ENCODE measurements around the gene TIMM8B. TPM values are rescaled to one million over a fixed set of nuclear protein-coding genes. Genes with fewer than 3 reads are reported as not detected.
A peak's percentile ranks its signal among the peaks of the same experiment; 100 is the strongest.

Gene TIMM8B
- total RNA-seq, 1 experiment from 2014 or later, result 62.1 TPM

DNA sequence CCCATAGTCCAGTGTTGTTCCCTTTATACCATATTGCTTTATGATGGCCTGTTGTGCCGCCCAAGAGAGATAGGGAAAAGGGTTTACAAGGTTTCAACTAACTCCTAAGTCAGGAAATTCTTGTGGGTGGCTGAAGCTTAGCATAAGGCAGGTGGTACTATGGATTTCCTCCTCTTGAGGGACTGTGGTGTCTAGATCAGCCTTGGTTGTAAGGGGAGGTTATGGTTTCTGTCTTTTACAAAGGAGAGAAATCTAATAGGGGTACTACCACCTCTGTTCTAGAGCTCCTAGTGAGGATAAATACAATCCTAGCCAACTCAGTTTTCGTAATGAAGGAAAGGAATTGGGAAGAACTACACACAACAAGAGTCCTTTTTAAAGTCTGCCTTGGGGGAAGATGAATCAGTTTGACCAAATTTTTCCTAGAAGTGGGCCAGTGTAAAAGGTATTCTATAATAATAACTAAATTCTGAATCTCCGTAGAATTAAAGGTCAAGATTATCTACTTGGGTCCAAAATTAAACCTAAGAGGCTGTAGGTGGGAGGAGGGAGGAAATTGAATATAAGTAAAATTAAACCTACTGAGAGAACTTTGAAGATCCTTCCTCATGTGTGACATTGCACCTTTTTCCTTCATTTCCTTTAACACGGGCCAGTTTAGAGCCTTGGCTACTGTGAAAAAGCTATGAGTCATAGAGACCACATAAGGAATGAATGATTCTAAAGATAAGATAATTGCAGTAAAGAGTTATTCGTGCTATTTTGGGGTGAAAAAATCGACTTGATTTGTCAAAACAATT, 44.2 kb downstream of the TIMM8B start (continued):
- TF ChIP-seq CEBPB (IDR thresholded peaks at IDR 0.05; ENCODE audit: low read depth), result peak; percentile 61
- no peak for TF ChIP-seq ZNF274 (IDR thresholded peaks at IDR 0.05; ENCODE audit: low read depth, low read length)
- no peak for TF ChIP-seq YY1 (IDR thresholded peaks at IDR 0.05; ENCODE audit: extremely low read depth, insufficient replicate concordance, low read depth, low read length)
- TF ChIP-seq EGR1 (IDR thresholded peaks at IDR 0.05; ENCODE audit: low read depth), result no peak
- no peak for TF ChIP-seq ZFX (IDR thresholded peaks at IDR 0.05)

GRCh38 chr11:112037527-112037926, 49.0 kb downstream of the TIMM8B start:
- POLR2A ChIA-PET, result no interaction called here
- intact Hi-C loops (cut with micrococcal nuclease), result no loop called here
- BruUV-seq (replicated peaks), result no TSS peak
- no peak for DNase-seq (ENCODE audit: low read depth, low spot score)
- no peak overlapping the region for H3K9ac ChIP-seq (ENCODE audit: low read length)
- no peaks in the 10 kb centered on the region for H3K27me3 ChIP-seq (ENCODE audit: insufficient read depth, low read length)
- H3K9me3 ChIP-seq (ENCODE audit: control insufficient read depth in 1 of 2, insufficient read depth in 1 of 2, low read depth in 1 of 2, low read length in 2 of 2), result no peaks in the 10 kb centered on the region
- ATAC-seq, result no peak
- no peak overlapping the region for H3K4me3 ChIP-seq (replicated peaks in 1 of 2; ENCODE audit: low read depth in 1 of 2, low read length in 2 of 2)
- TF ChIP-seq YY1 (IDR thresholded peaks at IDR 0.05; ENCODE audit: extremely low read depth, insufficient replicate concordance, low read depth, low read length) (no peak), POLR2A (IDR thresholded peaks at IDR 0.05; ENCODE audit: borderline replicate concordance, extremely low read depth, insufficient read depth, insufficient read length) (no peak), SP1 (IDR thresholded peaks at IDR 0.05; ENCODE audit: low read depth) (no peak), EGR1 (IDR thresholded peaks at IDR 0.05; ENCODE audit: low read depth) (no peak), SRF (IDR thresholded peaks at IDR 0.05; ENCODE audit: low read depth) (no peak), JUND (IDR thresholded peaks at IDR 0.05) (no peak), TCF7L2 (IDR thresholded peaks at IDR 0.05; ENCODE audit: borderline replicate concordance, extremely low read depth, insufficient read depth, insufficient read length) (no peak)
- TF ChIP-seq, protein P1, sequence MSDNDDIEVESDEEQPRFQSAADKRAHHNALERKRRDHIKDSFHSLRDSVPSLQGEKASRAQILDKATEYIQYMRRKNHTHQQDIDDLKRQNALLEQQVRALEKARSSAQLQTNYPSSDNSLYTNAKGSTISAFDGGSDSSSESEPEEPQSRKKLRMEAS (IDR thresholded peaks at IDR 0.05), result no peak
- TF ChIP-seq, protein P2, sequence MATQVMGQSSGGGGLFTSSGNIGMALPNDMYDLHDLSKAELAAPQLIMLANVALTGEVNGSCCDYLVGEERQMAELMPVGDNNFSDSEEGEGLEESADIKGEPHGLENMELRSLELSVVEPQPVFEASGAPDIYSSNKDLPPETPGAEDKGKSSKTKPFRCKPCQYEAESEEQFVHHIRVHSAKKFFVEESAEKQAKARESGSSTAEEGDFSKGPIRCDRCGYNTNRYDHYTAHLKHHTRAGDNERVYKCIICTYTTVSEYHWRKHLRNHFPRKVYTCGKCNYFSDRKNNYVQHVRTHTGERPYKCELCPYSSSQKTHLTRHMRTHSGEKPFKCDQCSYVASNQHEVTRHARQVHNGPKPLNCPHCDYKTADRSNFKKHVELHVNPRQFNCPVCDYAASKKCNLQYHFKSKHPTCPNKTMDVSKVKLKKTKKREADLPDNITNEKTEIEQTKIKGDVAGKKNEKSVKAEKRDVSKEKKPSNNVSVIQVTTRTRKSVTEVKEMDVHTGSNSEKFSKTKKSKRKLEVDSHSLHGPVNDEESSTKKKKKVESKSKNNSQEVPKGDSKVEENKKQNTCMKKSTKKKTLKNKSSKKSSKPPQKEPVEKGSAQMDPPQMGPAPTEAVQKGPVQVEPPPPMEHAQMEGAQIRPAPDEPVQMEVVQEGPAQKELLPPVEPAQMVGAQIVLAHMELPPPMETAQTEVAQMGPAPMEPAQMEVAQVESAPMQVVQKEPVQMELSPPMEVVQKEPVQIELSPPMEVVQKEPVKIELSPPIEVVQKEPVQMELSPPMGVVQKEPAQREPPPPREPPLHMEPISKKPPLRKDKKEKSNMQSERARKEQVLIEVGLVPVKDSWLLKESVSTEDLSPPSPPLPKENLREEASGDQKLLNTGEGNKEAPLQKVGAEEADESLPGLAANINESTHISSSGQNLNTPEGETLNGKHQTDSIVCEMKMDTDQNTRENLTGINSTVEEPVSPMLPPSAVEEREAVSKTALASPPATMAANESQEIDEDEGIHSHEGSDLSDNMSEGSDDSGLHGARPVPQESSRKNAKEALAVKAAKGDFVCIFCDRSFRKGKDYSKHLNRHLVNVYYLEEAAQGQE (IDR thresholded peaks at IDR 0.05; ENCODE audit: low read depth), result no peak
- H3K4me1 ChIP-seq (ENCODE audit: control insufficient read depth in 1 of 2, insufficient read depth in 2 of 2, low read length in 2 of 2), result peaks cover 12 to 17% of the 10 kb centered on the region in 2 experiments
- peaks cover 34 to 42% of the 10 kb centered on the region in 2 experiments; a peak in 3 of 4 replicates for H3K36me3 ChIP-seq (ENCODE audit: control insufficient read depth in 1 of 2, insufficient read depth in 2 of 2, low read length in 2 of 2)
- H3K9me2 ChIP-seq (ENCODE audit: insufficient read depth), result no peaks in the 10 kb centered on the region
- CTCF ChIA-PET, result no interaction called here
- RAD21 ChIA-PET (ENCODE audit: low non-redundant PET in 1 of 2, low total read pairs in 2 of 2, uncharacterized antibody in 2 of 2, unreplicated experiment in 2 of 2), result no interaction called here
- H2AFZ ChIP-seq (ENCODE audit: low read depth, low read length, poor library complexity, severe bottlenecking), result no peak overlapping the region
- no peaks in the 10 kb centered on the region for H4K20me1 ChIP-seq (ENCODE audit: insufficient read depth)
- no peak overlapping the region for H3K27ac ChIP-seq (ENCODE audit: low read depth, low read length)
- H3K4me2 ChIP-seq (ENCODE audit: low read length), result no peak overlapping the region
- peaks cover 22% of the 10 kb centered on the region; the same call in 1 of the 2 replicates for H3K79me2 ChIP-seq (ENCODE audit: insufficient read depth, low read length)

Other genes starting within 250 kb of the TIMM8B start
- 23.7 TPM for gene ALG9, start 215.2 kb downstream of the TIMM8B start, total RNA-seq (2021; ENCODE audit: unreplicated experiment)
- 3.8 TPM for gene FDXACB1, start 207.6 kb downstream of the TIMM8B start, total RNA-seq (2021; ENCODE audit: unreplicated experiment)
- gene CFAP68, start 207.2 kb downstream of the TIMM8B start, total RNA-seq (2021; ENCODE audit: unreplicated experiment), result 49.6 TPM
- gene CRYAB, start 175.0 kb downstream of the TIMM8B start, total RNA-seq (2021; ENCODE audit: unreplicated experiment), result not detected
- gene HSPB2, start 174.0 kb downstream of the TIMM8B start, total RNA-seq (2021; ENCODE audit: unreplicated experiment), result not detected
- gene C11orf52, start 167.8 kb downstream of the TIMM8B start, total RNA-seq (2021; ENCODE audit: unreplicated experiment), result 4.6 TPM
- 5.6 TPM for gene DIXDC1, start 149.4 kb downstream of the TIMM8B start, total RNA-seq (2021; ENCODE audit: unreplicated experiment)
- 68.1 TPM for gene DLAT, start 61.3 kb downstream of the TIMM8B start, total RNA-seq (2021; ENCODE audit: unreplicated experiment)
- 1.6 TPM for gene PIH1D2, start 12.7 kb downstream of the TIMM8B start, total RNA-seq (2021; ENCODE audit: unreplicated experiment)
- gene NKAPD1, start 12.5 kb downstream of the TIMM8B start, total RNA-seq (2021; ENCODE audit: unreplicated experiment), result 19.4 TPM
- gene SDHD, start 117 bp upstream of the TIMM8B start, total RNA-seq (2021; ENCODE audit: unreplicated experiment), result 129 TPM
- 112 TPM for gene IL18, start 77.3 kb upstream of the TIMM8B start, total RNA-seq (2021; ENCODE audit: unreplicated experiment)
- gene TEX12, start 80.6 kb upstream of the TIMM8B start, total RNA-seq (2021; ENCODE audit: unreplicated experiment), result not detected
- 4.0 TPM for gene BCO2, start 88.8 kb upstream of the TIMM8B start, total RNA-seq (2021; ENCODE audit: unreplicated experiment)
- gene PTS, start 139.7 kb upstream of the TIMM8B start, total RNA-seq (2021; ENCODE audit: unreplicated experiment), result 45.7 TPM
- not detected for gene PLET1, start 174.1 kb upstream of the TIMM8B start, total RNA-seq (2021; ENCODE audit: unreplicated experiment)

Measured in HCT116 (cell line).